Hepatocyte (in vitro differentiated cells): ENCODE data around the gene MLST8. TPM values are rescaled to one million over a fixed set of nuclear protein-coding genes. Genes with fewer than 3 reads are reported as not detected.

Experiments
- DNase-seq: peaks from one replicate; pipeline ENCODE4 v3.0.0-alpha.2; 2016; ENCODE audit warnings: low spot score
- H2AFZ ChIP-seq: fragments of 200-600 bp; sonication (generic); 2 replicates; pipeline ENCODE4 v1.6.0; 2016; ENCODE audit warnings: antibody characterized with exemption, mild to moderate bottlenecking
- H3K27ac ChIP-seq: fragments of 200-600 bp; sonication (generic); 2 replicates; pipeline ENCODE4 v1.5.1; 2016; ENCODE audit warnings: mild to moderate bottlenecking
- H3K27me3 ChIP-seq: fragments of 200-600 bp; sonication (generic); 2 replicates; pipeline ENCODE4 v1.6.1; 2016
- H3K36me3 ChIP-seq: fragments of 200-600 bp; sonication (generic); replicated peaks from 2 replicates; pipeline ENCODE4 v1.5.1; 2016; ENCODE audit warnings: low read depth; ENCODE audit not compliant: insufficient read depth
- H3K4me1 ChIP-seq: fragments of 200-600 bp; sonication (generic); 2 replicates; pipeline ENCODE4 v1.5.1; 2016; ENCODE audit warnings: mild to moderate bottlenecking, moderate library complexity; ENCODE audit not compliant: insufficient read depth
- H3K4me2 ChIP-seq: fragments of 200-600 bp; sonication (generic); 2 replicates; pipeline ENCODE4 v1.6.0; 2016
- H3K4me3 ChIP-seq: fragments of 200-600 bp; sonication (generic); 2 replicates; pipeline ENCODE4 v1.5.1; 2016; ENCODE audit warnings: mild to moderate bottlenecking
- H3K79me2 ChIP-seq: fragments of 200-600 bp; sonication (generic); 2 replicates; pipeline ENCODE4 v1.6.0; 2017; ENCODE audit warnings: mild to moderate bottlenecking
- H3K9me2 ChIP-seq: fragments of 200-600 bp; sonication (generic); replicated peaks from 2 replicates; pipeline ENCODE4 v1.6.0; 2017; ENCODE audit warnings: mild to moderate bottlenecking; ENCODE audit not compliant: insufficient read depth
- H3K9me3 ChIP-seq: fragments of 200-600 bp; sonication (generic); 2 replicates; pipeline ENCODE4 v1.5.1; 2016; ENCODE audit warnings: low read depth, mild to moderate bottlenecking
- H4K20me1 ChIP-seq: fragments of 200-600 bp; sonication (generic); 2 replicates; pipeline ENCODE4 v1.6.0; 2016; ENCODE audit warnings: mild to moderate bottlenecking; ENCODE audit not compliant: insufficient read depth, poor library complexity, severe bottlenecking
- EZH2 ChIP-seq: fragments of 200-600 bp; sonication (generic); IDR thresholded peaks from 2 replicates; pipeline ENCODE4 v1.6.1; 2016; ENCODE audit warnings: antibody characterized with exemption, mild to moderate bottlenecking, borderline replicate concordance
- EZH2phosphoT487 ChIP-seq: fragments of 200-600 bp; sonication (generic); IDR thresholded peaks from one replicate; pipeline ENCODE4 v1.6.1; 2018; ENCODE audit warnings: antibody characterized with exemption, mild to moderate bottlenecking, low read depth, moderate library complexity; ENCODE audit not compliant: unreplicated experiment, severe bottlenecking
- WGBS: methylation state at CpG from one replicate; pipeline ENCODE4 v1.1.6; 2016; ENCODE audit warnings: low lambda C conversion rate; ENCODE audit errors: missing lambda C conversion rate; 5-methylcytosine and 5-hydroxymethylcytosine counted together
- polyA plus RNA-seq: library from polyadenylated mRNA; unstranded; fragments of >200 nt; fragmentation: Nextera tagmentation; extraction: Ambion mirVana; gene quantifications from 2 replicates; pipeline ENCODE4 v1.2.1, GENCODE V29; 2016
- total RNA-seq: library from RNA; depleted of rRNA; stranded (reverse); fragments of >200 nt; gene quantifications from 2 replicates; pipeline ENCODE4 v1.2.3, GENCODE V29; 2014
- TF ChIP-seq, protein P1 (sequence below): fragments of 200-600 bp; sonication (generic); IDR thresholded peaks from 2 replicates; pipeline ENCODE4 v1.5.1; 2016; ENCODE audit warnings: antibody characterized with exemption, mild to moderate bottlenecking; ENCODE audit not compliant: poor library complexity

Gene MLST8
- total and polyA plus RNA-seq, 2 experiments from 2014 or later = 28.3 to 88.3 TPM

DNA sequence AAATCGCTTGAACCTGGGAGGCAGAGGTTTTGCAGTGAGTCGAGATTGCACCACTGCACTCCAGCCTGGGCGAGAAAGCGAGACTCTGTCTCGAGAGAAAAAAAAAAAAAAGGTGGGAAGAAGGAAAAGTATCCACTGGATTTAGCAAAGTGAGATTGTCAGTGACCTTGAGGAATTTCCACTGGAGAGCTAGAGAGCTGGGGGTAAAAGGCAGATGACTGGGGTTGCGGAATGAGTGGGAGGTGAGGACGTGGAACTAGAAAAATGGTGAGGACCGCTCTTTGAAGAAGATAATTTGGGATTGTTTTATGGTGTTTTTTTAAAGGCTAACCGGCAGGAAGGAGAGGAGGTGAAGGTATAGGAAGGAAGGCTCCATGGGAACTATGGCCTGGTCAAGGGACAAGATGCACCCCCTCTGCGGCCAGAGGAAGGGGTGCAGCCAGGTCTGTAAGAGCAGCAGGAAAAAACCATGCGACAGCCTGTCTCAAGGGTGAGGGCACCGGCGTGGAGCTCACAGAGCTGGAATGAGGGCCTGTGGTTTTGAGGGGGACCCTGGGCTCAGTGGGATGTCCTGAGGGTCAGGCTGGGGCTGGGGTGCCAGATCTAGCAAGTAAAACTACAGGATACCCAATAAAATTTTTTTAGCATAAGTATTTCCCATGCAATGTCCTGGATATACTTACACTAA lies 694 bp upstream of the MLST8 start:
- 83% methylated on average over 13 of the region's 13 CpGs for WGBS
- peak overlapping the region; percentile 99 for H3K27ac ChIP-seq
- TF ChIP-seq EZH2 (no peak), EZH2phosphoT487 (no peak)
- TF ChIP-seq, protein P1, sequence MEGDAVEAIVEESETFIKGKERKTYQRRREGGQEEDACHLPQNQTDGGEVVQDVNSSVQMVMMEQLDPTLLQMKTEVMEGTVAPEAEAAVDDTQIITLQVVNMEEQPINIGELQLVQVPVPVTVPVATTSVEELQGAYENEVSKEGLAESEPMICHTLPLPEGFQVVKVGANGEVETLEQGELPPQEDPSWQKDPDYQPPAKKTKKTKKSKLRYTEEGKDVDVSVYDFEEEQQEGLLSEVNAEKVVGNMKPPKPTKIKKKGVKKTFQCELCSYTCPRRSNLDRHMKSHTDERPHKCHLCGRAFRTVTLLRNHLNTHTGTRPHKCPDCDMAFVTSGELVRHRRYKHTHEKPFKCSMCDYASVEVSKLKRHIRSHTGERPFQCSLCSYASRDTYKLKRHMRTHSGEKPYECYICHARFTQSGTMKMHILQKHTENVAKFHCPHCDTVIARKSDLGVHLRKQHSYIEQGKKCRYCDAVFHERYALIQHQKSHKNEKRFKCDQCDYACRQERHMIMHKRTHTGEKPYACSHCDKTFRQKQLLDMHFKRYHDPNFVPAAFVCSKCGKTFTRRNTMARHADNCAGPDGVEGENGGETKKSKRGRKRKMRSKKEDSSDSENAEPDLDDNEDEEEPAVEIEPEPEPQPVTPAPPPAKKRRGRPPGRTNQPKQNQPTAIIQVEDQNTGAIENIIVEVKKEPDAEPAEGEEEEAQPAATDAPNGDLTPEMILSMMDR = no peak
- H3K27me3 ChIP-seq = no peaks in the 10 kb centered on the region
- H3K9me2 ChIP-seq = no peaks in the 10 kb centered on the region
- peaks cover 12% of the 10 kb centered on the region for H3K79me2 ChIP-seq
- H3K4me1 ChIP-seq = peaks cover 8% of the 10 kb centered on the region
- H3K4me2 ChIP-seq = peak overlapping the region; percentile 75
- no peak for DNase-seq
- no peaks in the 10 kb centered on the region for H3K36me3 ChIP-seq
- H4K20me1 ChIP-seq = no peaks in the 10 kb centered on the region
- peak overlapping the region; percentile 92 for H2AFZ ChIP-seq
- H3K4me3 ChIP-seq = peak overlapping the region; percentile 97
- H3K9me3 ChIP-seq = no peaks in the 10 kb centered on the region

DNA sequence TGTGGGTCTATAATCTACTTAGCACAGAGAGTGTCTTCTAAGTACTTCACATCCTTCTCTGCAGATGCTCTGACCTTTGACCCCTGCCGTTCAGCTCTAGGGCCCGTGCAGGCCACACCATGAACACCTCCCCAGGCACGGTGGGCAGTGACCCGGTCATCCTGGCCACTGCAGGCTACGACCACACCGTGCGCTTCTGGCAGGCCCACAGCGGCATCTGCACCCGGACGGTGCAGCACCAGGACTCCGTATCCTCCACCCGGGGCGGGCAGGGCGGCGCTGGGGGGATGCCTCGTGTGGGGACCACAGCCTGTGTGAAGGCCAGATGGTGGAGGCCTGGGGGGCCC lies 686 bp downstream of the MLST8 start:
- Histone ChIP-seq H3K27ac (peak overlapping the region; percentile 99), H4K20me1 (no peaks in the 10 kb centered on the region), H3K9me3 (no peaks in the 10 kb centered on the region), H2AFZ (peak overlapping the region; percentile 92), H3K9me2 (no peaks in the 10 kb centered on the region), H3K4me3 (peak overlapping the region; percentile 97), H3K79me2 (peaks cover 12% of the 10 kb centered on the region), H3K36me3 (no peaks in the 10 kb centered on the region), H3K4me2 (peak overlapping the region; percentile 97), H3K4me1 (peaks cover 8% of the 10 kb centered on the region), H3K27me3 (no peaks in the 10 kb centered on the region)
- no peak for DNase-seq
- WGBS = 20% methylated on average over 14 of the region's 16 CpGs
- no peak for TF ChIP-seq EZH2phosphoT487
- TF ChIP-seq EZH2 = no peak
- TF ChIP-seq, protein P1 = no peak

DNA sequence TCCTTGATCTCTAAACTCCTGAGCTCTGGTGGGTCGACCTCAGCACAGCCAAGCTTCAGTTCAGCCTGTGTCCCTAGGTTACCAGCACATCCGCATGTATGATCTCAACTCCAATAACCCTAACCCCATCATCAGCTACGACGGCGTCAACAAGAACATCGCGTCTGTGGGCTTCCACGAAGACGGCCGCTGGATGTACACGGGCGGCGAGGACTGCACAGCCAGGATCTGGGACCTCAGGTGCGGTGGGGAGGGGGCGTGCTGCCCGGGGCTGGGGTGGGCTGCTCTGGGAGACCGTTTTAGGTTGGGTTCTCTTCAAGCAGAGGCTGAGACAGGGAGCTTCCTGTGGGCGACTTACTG lies 1.1 kb downstream of the MLST8 start:
- 92% methylated on average over 14 of the region's 18 CpGs for WGBS
- Histone ChIP-seq H3K4me2 (peak overlapping the region; percentile 97), H3K79me2 (peaks cover 12% of the 10 kb centered on the region), H3K9me2 (no peaks in the 10 kb centered on the region), H3K27ac (peak overlapping the region; percentile 99), H3K4me3 (peak overlapping the region; percentile 97), H3K4me1 (peaks cover 8% of the 10 kb centered on the region), H3K9me3 (no peaks in the 10 kb centered on the region), H2AFZ (no peak overlapping the region), H3K27me3 (no peaks in the 10 kb centered on the region), H4K20me1 (no peaks in the 10 kb centered on the region), H3K36me3 (no peaks in the 10 kb centered on the region)
- TF ChIP-seq, protein P1 = no peak
- no peak for TF ChIP-seq EZH2
- TF ChIP-seq EZH2phosphoT487 = no peak
- no peak for DNase-seq
